ENCODE data around the gene CRYM.

CRYM gene

GRCh38 chr16:21239646-21240045 is 38.4 kb downstream of the CRYM start:
- no peaks in the 10 kb centered on the region for H3K27me3 Mint-ChIP-seq
- peaks cover 3% of the 10 kb centered on the region for H3K9me3 Mint-ChIP-seq
- no peaks in the 10 kb centered on the region for H3K36me3 Mint-ChIP-seq
- ATAC-seq = no peak
- no peaks in the 10 kb centered on the region for H3K4me1 Mint-ChIP-seq
- no peak overlapping the region for H3K27ac Mint-ChIP-seq
- H3K4me3 Mint-ChIP-seq = no peak overlapping the region

- peaks cover 3% of the 10 kb centered on the region for H3K27me3 Mint-ChIP-seq
- no peak overlapping the region for H3K4me3 Mint-ChIP-seq
- no peaks in the 10 kb centered on the region for H3K4me1 Mint-ChIP-seq
- ATAC-seq = no peak
- peaks cover 3% of the 10 kb centered on the region for H3K9me3 Mint-ChIP-seq
- H3K27ac Mint-ChIP-seq = no peak overlapping the region
- H3K36me3 Mint-ChIP-seq = no peaks in the 10 kb centered on the region
Measured at GRCh38 chr16:21236831-21237230, 41.3 kb downstream of the CRYM start.

- no peaks in the 10 kb centered on the region for H3K4me1 Mint-ChIP-seq
- H3K4me3 Mint-ChIP-seq = no peak overlapping the region
- H3K27me3 Mint-ChIP-seq = peaks cover 17% of the 10 kb centered on the region
- peaks cover 3% of the 10 kb centered on the region for H3K9me3 Mint-ChIP-seq
- no peaks in the 10 kb centered on the region for H3K36me3 Mint-ChIP-seq
- ATAC-seq = no peak
- no peak overlapping the region for H3K27ac Mint-ChIP-seq
Measured at GRCh38 chr16:21235199-21235585, 42.9 kb downstream of the CRYM start.

- ATAC-seq = no peak
- Mint-ChIP-seq H3K4me1 (no peaks in the 10 kb centered on the region), H3K4me3 (no peak within 1 kb of the TSS), H3K36me3 (no peaks in the 10 kb centered on the region), H3K27me3 (peaks cover 22% of the 10 kb centered on the region), H3K9me3 (peaks cover 3% of the 10 kb centered on the region), H3K27ac (no peak within 1 kb of the TSS)
Measured at GRCh38 chr16:21233521-21234150, 44.5 kb downstream of the CRYM start, which contains the start of gene ANKS4B. Gene ANKS4B, plus strand, starts transcription at chr16:21233699. Its CDS starts 39 bp downstream, at chr16:21233738.

- ATAC-seq = no peak
Measured at GRCh38 chr16:21233045-21233520, 45.0 kb downstream of the CRYM start.

GRCh38 chr16:21228361-21228872 is 49.7 kb downstream of the CRYM start:
- Mint-ChIP-seq H3K4me3 (no peak overlapping the region), H3K4me1 (peaks cover 6% of the 10 kb centered on the region), H3K9me3 (no peaks in the 10 kb centered on the region), H3K27me3 (peaks cover 40% of the 10 kb centered on the region), H3K27ac (no peak overlapping the region), H3K36me3 (no peaks in the 10 kb centered on the region)
- ATAC-seq = no peak

More at GRCh38 chr16:21233045-21233520, 45.0 kb downstream of the CRYM start:
- Mint-ChIP-seq H3K4me3 (no peak overlapping the region), H3K27ac (no peak overlapping the region), H3K9me3 (peaks cover 3% of the 10 kb centered on the region), H3K36me3 (no peaks in the 10 kb centered on the region), H3K27me3 (peaks cover 22% of the 10 kb centered on the region), H3K4me1 (no peaks in the 10 kb centered on the region)

- Mint-ChIP-seq H3K9me3 (no peaks in the 10 kb centered on the region), H3K4me1 (peaks cover 6% of the 10 kb centered on the region), H3K4me3 (no peak overlapping the region), H3K36me3 (no peaks in the 10 kb centered on the region), H3K27ac (no peak overlapping the region), H3K27me3 (peaks cover 44% of the 10 kb centered on the region)
- ATAC-seq = no peak
Measured at GRCh38 chr16:21227866-21228265, 50.2 kb downstream of the CRYM start.

GRCh38 chr16:21226749-21227148 is 51.3 kb downstream of the CRYM start:
- Mint-ChIP-seq H3K27ac (no peak overlapping the region), H3K27me3 (peaks cover 48% of the 10 kb centered on the region), H3K4me1 (peaks cover 6% of the 10 kb centered on the region), H3K9me3 (no peaks in the 10 kb centered on the region), H3K4me3 (no peak overlapping the region), H3K36me3 (no peaks in the 10 kb centered on the region)
- no peak for ATAC-seq

- Mint-ChIP-seq H3K9me3 (no peaks in the 10 kb centered on the region), H3K27me3 (peaks cover 49% of the 10 kb centered on the region), H3K4me3 (no peak overlapping the region), H3K4me1 (peaks cover 6% of the 10 kb centered on the region), H3K27ac (no peak overlapping the region), H3K36me3 (no peaks in the 10 kb centered on the region)
- no peak for ATAC-seq
Measured at GRCh38 chr16:21224800-21225199, 53.3 kb downstream of the CRYM start.

GRCh38 chr16:21223787-21224186 is 54.3 kb downstream of the CRYM start:
- H3K27ac Mint-ChIP-seq = no peak overlapping the region

GRCh38 chr16:21222495-21223337 is 55.4 kb downstream of the CRYM start:
- H3K27me3 Mint-ChIP-seq = peaks cover 48% of the 10 kb centered on the region
- H3K36me3 Mint-ChIP-seq = no peaks in the 10 kb centered on the region
- H3K9me3 Mint-ChIP-seq = no peaks in the 10 kb centered on the region
- H3K27ac Mint-ChIP-seq = no peak overlapping the region
- no peak overlapping the region for H3K4me3 Mint-ChIP-seq
- ATAC-seq = no peak
- peaks cover 6% of the 10 kb centered on the region for H3K4me1 Mint-ChIP-seq

More at GRCh38 chr16:21223787-21224186, 54.3 kb downstream of the CRYM start:
- Mint-ChIP-seq H3K9me3 (no peaks in the 10 kb centered on the region), H3K36me3 (no peaks in the 10 kb centered on the region), H3K4me3 (no peak overlapping the region), H3K27me3 (peaks cover 48% of the 10 kb centered on the region), H3K4me1 (peaks cover 6% of the 10 kb centered on the region)
- ATAC-seq = no peak

GRCh38 chr16:21219551-21219950 is 58.5 kb downstream of the CRYM start:
- Mint-ChIP-seq H3K27ac (no peak overlapping the region), H3K27me3 (peaks cover 47% of the 10 kb centered on the region), H3K4me3 (no peak overlapping the region), H3K36me3 (no peaks in the 10 kb centered on the region), H3K4me1 (peaks cover 2% of the 10 kb centered on the region), H3K9me3 (no peaks in the 10 kb centered on the region)
- ATAC-seq = no peak

GRCh38 chr16:21218153-21218552 is 59.9 kb downstream of the CRYM start:
- Mint-ChIP-seq H3K27me3 (peaks cover 45% of the 10 kb centered on the region), H3K36me3 (no peaks in the 10 kb centered on the region), H3K4me3 (no peak overlapping the region), H3K27ac (no peak overlapping the region), H3K4me1 (no peaks in the 10 kb centered on the region), H3K9me3 (no peaks in the 10 kb centered on the region)
- ATAC-seq = no peak

GRCh38 chr16:21217121-21217520 is 61.0 kb downstream of the CRYM start:
- Mint-ChIP-seq H3K27ac (no peak overlapping the region), H3K9me3 (no peaks in the 10 kb centered on the region), H3K27me3 (peaks cover 40% of the 10 kb centered on the region), H3K4me3 (no peak overlapping the region), H3K36me3 (no peaks in the 10 kb centered on the region), H3K4me1 (no peaks in the 10 kb centered on the region)
- no peak for ATAC-seq

- H3K36me3 Mint-ChIP-seq = no peaks in the 10 kb centered on the region
- no peaks in the 10 kb centered on the region for H3K9me3 Mint-ChIP-seq
- no peaks in the 10 kb centered on the region for H3K4me1 Mint-ChIP-seq
- no peak for ATAC-seq
- no peak overlapping the region for H3K27ac Mint-ChIP-seq
- H3K27me3 Mint-ChIP-seq = peaks cover 34% of the 10 kb centered on the region
- no peak overlapping the region for H3K4me3 Mint-ChIP-seq
Measured at GRCh38 chr16:21214086-21214485, 64.0 kb downstream of the CRYM start.
